ENCODE measurements around the gene USP32.
"Not testable (repeated sequence)": the region's sequence is repeated elsewhere in the genome, so short reads cannot be mapped to it uniquely, and the experiment has no call there.

Gene USP32

DNA sequence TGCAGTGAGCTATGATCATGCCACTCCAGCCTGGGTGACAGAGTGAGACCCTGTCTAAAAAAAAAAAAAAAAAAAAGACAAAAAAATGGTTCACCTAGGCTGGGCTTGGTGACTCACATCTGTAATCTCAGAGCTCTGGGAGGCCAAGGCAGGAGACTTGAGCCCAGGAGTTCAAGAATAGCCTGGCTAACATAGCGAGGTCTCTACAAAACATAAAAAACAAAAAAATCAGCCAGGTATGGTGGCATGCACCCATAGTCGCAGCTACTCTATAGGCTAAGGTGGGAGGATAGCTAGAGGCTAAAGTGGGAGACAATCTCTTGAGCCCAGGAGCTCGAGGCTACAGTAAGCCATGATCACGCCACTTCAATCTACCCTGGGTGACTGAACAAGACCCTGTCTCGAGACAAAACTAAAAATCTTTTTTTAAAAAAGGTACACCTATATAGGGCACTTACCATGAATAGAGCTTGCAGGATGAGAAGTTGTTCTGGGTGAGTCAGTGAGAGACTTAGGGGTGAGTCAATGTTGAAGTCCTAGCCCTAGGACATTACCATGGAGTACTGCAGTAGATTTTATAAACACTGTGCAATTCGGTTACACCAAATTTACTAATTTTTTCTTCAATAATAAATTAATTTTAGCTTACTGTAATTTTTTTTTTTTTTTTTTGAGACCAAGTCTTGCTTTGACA is 19.0 kb downstream of the USP32 start:
- peak; percentile 59 for DNase-seq

DNA sequence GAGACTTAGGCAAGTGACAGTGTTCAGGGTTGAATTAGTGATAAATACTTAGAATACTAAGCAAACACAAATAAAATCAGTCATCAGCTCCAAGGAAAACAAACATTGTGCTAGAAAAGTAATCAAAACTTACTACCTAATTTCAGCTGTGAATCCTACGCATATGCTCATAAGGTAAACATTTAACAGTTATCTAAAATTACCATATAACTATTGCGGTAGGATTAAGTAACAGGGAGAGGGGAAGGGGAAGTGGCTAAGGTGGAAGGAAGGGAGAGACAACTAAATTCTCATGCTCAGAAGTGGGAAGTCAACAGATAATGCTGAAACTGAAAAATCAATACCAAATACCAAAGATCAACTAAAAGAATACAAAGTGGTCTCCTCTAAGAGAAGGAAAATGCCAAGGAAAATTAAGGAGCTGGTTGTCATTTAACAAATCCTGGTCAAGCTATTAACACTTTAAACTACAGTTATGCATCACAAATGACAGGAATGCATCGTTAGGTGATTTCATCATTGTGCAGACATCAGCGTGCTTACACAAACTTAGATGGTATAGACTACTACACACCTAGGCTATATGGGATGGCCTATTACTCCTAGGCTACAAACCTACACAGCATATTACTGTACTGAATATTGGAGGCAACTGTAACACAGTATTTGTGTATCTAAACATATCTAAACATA is 20.0 kb downstream of the USP32 start:
- DNase-seq, result no peak

DNA sequence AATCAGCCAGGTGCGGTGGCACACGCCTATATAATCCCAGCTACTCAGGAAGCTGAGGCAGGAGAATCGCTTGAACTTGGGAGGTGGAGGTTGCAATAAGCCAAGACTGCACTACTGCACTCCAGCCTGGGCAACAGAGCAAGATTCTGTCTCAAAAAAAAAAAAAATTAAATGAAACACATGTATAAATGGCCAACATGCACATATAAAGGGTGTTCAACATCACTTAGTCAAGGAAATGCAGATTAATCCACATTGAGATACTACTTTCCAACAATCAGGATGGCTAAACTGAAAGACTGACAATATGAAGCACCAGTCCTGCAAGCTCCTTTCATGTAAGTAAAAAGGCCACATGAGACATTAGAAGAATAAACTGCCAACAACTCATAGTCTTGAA is 20.5 kb downstream of the USP32 start:
- no peak for DNase-seq

DNA sequence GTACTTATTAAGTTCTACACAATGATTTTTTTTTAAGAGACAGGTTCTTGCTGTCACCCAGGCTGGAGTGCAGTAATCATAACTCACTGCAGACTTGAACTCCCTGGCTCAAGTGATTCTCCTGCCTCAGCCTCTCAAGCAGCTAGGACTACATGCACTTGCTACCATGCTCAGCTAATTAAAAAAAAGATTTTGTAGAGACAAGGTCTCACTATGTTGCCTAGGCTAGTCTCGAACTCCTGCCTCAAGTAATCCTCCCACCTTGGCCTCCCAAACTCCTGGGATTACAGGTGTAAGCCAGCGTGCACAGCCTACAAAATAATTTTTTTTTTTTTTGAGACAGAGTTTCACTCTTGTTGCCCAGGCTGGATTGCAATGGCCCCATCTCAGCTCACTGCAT is 22.2 kb downstream of the USP32 start:
- DNase-seq, result no peak

DNA sequence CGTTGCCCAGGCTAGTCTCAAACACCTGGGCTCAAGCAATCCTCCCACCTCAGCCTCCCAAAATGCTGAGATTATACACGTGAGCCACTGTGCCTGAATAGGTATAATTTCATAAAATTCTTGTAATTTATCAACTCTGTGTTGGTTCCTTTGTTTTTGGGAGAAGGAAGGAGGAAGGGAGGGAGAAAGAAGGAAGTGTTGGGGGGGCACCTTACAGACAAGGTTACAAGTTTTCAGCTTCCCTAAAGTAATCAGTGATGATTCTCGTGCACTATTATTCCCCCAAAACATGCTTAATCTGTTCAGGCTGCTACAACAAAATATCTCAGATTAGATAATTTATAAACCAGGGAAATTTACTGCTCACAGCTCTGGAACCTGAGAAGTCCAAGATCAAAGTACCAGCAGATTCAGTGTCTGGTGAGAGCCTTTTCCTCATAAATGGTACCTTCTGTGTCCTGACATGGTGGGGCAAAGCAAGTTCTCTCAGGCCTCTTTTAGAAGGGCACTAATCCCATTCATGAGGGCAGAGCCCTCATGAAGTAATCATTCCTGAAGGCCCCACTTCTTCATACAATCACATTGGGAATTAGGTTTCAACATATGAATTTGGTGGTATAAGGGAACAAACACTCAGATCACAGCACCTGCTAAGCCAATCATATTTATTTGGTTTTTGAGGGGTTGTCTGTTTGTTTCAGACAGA is 28.1 kb downstream of the USP32 start:
- DNase-seq, result no peak

DNA sequence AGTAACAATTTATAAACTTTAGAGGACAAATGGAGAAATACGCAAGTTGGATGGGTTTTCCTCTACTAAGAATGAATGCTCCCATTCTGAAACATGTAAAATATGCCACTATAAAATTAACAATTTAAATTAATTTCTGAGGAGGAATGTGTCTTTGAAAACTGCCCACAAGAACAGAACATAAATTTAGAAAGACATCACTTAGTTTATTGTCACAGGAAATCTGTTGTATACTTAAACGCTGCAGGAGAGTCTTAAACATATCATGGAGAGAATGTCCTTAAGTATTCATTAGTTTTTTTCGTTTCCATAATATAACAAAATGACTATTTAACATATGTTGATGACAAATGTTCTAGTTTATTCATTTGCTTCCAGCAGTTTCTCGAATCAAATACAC is 29.6 kb downstream of the USP32 start:
- DNase-seq, result no peak

DNA sequence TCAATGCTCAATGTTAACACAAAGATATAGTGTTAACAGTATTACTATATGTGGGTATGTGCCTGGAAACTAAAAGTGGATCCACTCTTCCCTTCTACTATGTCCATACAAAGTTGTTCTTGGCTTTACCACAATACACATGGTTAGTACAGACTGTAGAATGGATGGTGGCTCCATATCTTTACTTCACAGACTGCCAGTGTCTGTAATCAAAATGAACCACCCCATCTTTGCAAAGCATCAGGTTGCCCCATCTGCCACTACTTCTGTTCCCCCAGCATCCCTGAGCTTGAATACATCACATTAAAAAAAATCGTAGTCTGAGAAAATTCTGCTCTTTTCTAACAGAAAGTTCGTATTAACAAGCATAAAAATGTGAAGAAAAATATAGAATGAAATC is 30.0 kb downstream of the USP32 start:
- no peak for DNase-seq

DNA sequence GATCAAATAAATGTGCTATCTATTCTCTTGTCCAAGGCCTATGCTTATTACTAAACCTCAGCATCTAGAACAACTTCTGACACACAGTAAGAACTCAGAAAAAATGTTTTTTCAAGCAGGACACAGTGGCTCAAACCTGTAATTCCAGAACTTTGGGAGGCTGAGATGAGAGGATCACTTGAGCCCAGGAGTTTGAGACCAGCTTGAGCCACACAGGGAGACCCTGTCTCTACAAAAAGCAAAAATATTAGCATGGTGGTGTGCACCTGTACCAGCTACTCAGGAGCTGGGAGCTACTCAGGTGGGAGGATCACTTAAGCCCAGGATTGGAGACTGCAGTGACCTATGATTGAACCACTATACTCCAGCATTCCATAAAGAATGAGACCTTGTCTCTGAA is 32.5 kb downstream of the USP32 start:
- DNase-seq, result no peak

DNA sequence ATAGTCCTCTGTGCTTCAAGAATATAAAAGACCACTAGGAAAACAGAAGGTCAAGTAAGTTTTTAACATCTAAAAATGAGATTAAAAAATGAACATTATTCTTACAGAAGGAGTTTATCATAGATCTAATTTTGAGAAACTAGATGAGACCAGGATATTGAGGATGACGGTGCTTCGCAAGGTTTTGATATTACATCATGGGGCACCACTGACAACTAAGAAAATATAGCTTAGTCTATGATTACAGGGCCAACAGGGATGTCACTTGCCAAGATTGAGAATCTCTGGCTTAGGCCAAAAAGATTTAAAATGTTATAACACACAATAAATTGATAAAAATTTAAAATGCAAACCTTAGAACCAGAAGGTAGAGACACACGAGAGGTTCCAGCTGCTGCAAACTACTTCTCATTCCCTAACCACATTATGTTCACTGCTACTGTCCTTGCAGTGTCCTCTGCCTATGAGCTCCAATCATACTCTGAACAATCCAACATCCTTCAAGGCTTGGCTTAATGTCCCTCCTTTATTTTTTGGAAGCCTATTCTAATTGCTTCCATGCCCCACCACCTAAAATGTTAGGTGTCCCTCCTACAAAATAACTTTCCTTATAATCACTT is 33.2 kb downstream of the USP32 start:
- no peak for DNase-seq

DNA sequence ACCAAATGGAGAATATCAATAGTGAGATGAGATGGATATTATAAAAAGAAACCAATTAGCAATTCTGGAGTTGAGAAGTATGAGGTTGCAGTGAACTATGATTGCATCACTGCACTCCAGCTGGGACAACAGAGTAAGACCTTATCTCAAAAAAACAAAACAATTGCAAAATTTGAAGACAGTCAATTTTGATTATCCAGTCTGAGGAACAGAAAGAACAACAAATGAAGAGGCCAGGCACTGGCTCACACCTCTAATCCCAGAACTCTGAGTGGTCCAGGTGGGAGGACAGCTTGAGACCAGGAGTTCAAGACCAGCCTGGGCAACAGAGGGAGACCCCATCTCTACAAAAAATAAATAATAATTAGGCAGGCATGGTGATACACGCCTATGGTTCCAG is 35.0 kb downstream of the USP32 start:
- no peak for DNase-seq

DNA sequence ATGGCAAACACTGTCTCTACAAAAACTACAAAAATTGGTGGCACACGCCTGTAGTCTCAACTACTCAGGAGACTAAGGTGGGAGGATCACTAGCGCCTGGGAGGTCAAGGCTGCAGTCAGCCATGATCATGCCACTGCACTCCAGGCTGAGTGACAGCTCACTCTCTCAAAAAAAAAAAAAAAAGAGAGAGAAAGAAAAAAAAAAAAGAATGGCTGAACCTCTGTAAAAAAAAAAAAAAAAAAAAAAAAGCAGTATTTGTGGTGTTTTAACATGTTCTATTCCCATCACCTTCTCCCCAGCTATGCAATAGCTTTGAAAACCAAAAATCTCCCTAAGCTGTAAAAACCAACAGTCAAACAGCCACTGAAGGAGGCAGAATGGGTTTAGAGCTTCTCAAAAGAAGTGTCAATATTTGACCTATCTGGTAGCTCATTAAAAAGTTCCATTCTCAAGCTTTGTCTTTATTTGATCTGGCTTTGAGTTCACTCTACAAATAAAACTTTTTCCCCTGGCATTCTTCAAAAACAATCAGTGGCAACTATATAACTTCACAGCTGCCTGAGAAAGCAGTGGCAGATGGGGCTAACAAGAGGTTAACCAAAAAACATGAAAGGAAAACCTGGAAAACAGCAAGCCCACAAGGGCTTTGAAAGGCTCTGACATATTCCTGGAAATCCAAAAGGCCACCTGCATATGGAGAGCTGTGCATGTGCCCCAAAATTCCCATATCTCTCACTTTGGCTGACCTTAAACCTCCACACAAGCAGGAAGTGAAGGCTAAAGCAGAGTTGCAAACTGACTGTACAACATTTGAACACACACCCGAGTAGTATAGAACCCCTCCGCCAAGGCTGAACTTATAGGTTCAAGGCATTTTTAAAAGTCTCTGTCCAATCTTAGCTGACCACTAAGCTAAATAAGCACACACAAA is 36.0 kb downstream of the USP32 start:
- no peak for DNase-seq

DNA sequence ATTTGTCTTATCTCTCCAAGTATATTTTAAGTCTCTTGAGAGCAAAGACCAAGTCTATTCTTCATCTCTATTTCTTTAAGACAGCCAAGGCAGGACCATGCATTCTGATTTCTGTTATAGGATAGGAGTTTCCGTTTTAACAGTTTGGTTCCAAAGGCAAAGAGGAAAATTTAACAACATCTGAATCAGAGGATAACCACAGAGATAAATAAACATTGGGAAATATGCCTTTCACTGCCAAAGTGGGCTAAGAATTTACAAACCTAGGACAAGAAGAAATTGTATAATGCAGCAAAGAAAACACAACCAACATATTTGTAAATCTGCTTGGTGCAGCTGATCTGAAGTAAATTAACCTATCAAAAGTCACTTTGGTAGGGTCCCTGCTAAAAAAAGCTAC is 37.7 kb downstream of the USP32 start:
- peak; percentile 67 for DNase-seq

DNA sequence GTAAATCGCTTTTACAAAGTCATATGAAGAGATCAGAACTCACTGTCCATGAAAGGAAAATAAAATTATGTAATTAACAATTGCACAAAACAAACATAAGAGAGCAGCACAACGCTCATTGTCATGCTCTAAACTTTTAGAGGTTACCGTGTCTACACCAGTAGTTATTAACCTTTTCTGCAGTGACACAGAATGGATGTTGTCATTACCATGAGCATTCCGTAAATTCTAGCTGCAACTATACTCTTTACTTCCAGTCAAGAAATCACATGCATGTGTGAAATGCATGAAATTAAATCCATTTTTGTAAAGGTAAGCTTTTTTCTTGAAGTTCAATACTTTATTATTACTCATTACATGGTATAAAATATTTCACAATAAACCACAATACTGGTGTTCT is 38.2 kb downstream of the USP32 start:
- DNase-seq, result no peak

DNA sequence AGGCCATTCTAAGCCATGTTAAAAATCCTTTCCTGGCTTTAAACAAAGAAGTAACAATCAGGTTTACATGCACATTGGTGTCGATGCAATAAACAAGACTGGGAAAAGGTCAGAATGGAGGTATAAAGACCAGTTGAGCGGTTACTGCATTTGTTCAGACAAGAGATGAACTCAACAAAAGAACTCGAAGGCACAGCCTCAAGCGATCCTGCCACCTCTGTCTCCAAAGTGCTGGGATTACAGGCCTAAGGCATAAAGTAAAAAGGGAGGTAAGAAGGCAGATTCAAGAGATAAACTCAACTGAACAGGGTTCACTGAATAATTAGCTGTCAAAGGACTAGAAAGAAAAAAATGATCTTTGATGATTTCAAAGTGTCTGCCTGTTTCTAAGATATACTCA is 39.4 kb downstream of the USP32 start:
- DNase-seq, result no peak

DNA sequence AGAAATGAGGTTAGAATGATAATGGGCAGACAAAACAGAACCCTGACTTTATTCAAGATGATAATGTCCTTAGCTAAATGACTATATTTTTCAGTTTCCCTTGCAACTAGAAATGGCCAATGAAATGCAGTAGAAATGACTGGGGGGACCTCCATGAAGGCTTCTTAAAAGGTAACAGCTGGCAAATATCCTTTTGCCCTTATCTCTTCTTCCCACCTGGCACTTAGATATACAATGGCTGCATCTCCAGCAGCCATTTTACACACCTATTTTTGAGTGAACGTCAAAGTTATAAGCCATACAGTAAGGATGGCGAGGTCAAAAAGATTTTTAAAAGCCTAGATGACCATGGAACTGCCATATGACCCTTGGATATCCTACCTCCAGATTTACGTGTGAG is 39.9 kb downstream of the USP32 start:
- no peak for DNase-seq

DNA sequence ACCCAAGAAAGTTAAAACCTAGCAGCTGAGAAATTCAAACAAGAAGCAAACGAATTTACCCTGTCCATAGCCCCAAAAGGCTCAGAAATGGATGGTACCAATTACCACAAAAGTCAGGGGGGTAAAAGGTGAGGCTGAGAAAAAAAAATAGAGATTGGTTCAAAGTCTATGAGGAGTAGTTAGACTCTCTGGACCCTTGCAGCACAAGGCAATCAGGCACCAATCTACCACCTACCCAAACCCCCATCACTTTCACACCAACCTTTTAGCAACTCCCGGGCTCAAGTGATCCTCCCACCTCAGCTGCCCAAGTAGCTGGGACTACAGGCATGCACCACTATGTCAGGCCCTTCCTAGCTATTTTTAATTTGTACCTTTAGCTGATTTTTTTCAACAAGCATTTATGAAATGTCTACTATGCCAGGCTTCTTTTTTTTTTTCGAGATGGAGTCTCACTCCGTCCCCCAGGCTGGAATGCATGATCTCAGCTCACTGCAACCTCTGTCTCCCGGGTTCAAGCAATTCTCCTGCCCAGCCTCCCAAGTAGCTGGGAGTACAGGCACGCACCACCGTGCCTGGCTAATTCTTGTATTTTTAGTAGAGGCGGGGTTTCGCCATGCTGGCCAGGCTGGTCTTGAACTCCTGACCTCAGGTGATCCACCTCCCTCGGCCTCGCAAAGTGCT is 40.8 kb downstream of the USP32 start:
- DNase-seq, result no peak

DNA sequence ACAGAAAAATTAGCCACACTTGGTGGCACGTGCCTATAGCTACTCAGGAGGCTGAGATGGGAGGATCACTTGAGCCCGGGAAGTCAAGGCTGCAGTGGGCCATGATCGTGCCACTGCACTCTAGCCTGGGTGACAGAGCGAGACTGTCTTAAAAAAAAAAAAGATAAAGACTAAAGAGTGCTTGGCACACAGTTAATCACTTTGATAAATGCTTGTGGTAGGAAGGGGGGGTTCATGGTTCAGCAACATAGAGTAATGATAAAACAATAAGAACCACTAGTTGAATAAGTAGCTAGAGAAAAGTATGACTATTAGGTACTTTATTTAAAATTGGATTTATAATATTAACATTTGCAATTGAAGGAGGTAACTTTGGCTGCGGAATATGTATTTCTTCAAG is 43.3 kb downstream of the USP32 start:
- no peak for DNase-seq

DNA sequence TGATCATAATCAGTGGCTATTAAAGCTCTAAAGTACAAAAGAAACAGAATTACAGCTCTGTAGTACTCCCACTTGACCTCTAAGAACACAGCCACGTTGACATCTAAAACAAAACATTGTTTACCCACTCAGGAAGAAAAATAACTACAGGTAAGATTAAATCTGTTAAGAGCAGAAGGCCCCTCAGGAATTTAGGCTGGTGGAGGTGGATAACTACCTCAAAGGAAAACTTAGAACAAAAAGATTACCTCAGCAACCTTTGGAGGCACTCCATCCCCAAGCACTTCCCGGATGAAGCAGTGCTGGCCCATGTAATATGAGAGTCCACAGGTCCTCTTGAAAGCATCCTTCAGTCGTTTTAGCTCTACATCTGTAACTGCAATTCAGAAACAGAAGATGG is 46.7 kb downstream of the USP32 start:
- DNase-seq, result no peak

DNA sequence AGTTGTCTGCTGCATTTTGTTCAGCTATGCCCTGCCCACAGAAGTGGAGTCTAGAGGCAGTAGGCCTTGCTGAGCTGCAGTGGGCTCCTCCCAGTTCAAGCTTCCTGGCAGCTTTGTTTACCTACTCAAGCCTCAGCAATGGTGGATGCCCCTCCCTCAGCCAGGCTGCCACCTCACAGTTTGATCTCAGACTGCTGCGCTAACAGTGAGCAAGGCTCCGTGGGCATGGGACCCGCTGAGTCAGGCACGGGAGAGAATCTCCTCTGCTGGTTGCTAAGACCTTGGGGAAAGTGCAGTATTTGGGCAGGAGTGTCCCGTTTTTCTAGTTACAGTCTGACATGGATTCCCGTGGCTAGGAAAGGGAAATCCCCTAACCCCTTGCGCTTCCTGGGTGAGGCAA is 49.4 kb downstream of the USP32 start:
- not testable (repeated sequence) for DNase-seq

DNA sequence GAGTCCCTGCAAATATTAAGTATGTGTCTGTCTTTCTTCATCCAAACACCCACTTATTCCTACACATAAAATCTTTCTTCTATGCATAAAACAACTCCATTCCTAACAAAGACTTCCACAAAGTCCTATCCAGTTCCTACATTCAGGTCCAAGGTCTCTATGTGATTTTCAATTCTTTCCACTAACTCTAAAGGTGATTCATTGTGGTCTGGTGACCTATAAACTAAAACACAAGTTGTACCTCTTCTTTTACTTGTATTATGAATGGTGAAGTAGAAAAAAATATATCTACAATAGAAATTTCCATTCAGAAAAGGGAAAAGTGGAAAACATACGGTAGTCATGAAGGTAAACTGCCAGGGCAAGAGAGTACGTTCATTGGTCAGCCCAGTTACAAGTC is 56.6 kb downstream of the USP32 start:
- DNase-seq, result no peak

DNA sequence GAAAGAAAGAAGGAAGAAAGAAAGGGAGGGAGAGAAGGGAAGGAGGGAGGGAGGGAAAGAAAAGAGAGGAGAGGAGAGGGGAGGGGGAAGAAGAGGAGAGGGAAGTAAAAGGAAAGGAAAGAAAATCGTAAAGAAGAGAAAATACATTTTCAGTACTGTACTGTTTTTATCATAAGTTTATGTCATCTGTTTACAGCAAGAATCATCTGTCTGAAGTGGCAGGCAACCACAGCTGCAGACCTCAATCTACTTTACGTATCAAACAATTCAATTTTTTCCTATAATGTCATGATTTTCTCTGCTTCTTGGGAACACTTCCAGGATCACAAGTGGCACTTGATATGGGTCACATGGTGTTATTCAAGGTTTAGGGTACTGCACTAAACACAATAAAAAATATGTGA is 58.3 kb downstream of the USP32 start:
- peak; percentile 10 for DNase-seq

DNA sequence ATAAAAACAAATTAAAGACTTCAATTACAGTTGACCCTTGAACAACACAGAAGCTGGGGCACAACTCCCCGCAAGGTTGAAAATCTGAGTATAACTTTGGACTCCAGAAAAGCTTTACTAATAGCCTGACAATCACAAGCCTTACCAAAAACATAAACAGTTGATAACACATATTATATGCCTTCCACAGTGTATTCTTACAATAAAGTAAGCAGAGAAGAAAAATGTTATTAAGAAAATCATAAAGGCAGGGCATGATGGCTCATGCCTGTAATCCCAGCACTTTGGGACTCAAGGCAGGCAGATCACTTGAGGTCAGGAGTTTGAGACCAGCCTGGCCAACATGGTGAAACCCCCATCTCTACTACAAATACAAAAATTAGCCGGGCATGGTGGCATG is 58.9 kb downstream of the USP32 start:
- not testable (repeated sequence) for DNase-seq
